ENCODE measurements around the gene GPATCH2L.

- TF ChIP-seq CTCF (optimal IDR thresholded peaks at IDR 0.05 in 1 of 3, IDR thresholded peaks at IDR 0.05 in 1 of 3, conservative IDR thresholded peaks at IDR 0.05 in 1 of 3; ENCODE audit: extremely low read depth in 1 of 3, insufficient read depth in 2 of 3, low read length in 3 of 3) (no peak), EZH2 (IDR thresholded peaks at IDR 0.05; ENCODE audit: low read length) (no peak)
These were observed 76.4 kb downstream of the GPATCH2L start for GRCh38 chr14:76228138-76228537.
